ENCODE data around the gene PFAS.
"Not testable (repeated sequence)": the region's sequence is repeated elsewhere in the genome, so short reads cannot be mapped to it uniquely, and the experiment has no call there.

The PFAS gene

DNA sequence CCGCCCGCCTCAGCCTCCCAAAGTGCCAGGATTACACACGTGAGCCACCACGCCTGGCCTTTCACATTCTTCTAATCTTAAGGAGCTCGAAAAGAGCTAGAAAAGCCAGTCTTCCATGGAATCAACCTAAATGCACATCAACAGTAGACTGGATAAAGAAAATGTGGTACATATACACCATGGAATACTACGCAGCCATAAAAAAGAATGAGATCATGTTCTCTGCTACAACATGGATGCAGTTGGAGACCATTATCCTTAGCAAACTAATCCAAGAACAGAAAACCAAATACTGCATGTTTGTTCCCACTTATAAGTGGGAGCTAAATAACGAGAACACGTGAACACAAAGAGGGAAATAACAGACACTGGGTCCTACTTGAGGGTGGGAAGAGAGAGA lies 4.3 kb upstream of the PFAS start:
- Histone ChIP-seq H3K27me3 (ENCODE audit: insufficient read depth, poor library complexity, severe bottlenecking) (no peaks in the 10 kb centered on the region), H3K4me3 (replicated peaks; ENCODE audit: insufficient read depth, low read length) (no peak overlapping the region), H3K27ac (replicated peaks) (no peak overlapping the region)
- no peak for DNase-seq (ENCODE audit: low read depth in 1 of 2, low spot score in 1 of 2)
- no peak for TF ChIP-seq REST (IDR thresholded peaks at IDR 0.05; ENCODE audit: insufficient replicate concordance, low read depth)
- no peak for TF ChIP-seq POLR2AphosphoS5 (IDR thresholded peaks at IDR 0.05; ENCODE audit: low read depth)
- no peak for TF ChIP-seq GABPA (IDR thresholded peaks at IDR 0.05; ENCODE audit: low read depth)

DNA sequence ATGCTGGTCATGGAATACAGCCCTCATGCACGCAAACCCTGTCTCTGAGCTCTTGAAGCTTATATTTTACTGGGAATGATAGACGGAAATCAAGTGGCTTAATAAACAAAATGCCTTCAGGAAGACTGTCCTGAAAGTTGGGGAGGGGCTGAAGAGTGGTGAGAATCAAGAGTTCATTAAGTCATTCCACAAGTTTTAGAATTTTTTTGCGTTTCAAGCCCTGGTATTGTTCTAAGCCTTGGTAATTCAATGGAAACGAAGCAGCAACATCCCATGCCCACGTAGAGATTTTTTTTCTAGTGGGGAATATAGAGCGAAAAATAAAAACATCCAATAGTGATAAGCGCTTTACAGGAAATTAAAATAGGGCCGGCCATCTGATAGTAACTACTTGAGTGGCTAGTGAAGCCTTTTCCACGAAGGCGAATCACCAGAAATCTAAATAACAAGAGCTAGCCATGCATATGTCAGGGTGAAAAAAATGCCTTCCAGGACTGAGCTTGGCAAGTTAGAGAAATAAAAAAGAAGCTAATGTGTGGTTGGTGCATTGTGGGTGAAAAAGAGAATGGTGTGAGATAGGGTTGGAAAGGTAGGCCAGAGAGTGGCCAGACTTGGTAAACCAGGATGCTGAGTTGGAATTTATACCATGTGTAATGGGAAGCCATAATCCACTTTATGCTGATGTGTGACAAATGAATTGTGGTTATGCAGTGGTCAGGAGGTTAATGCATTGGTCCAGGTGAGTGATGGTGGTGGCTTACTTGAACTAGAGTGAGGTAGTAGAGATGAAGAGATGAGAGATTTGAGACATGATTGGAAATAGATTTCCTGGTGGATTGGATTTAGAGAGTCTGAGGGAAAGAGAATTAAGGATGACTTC lies 772 bp downstream of the PFAS start:
- H3K27me3 ChIP-seq (ENCODE audit: insufficient read depth, poor library complexity, severe bottlenecking): no peaks in the 10 kb centered on the region
- H3K27ac ChIP-seq (replicated peaks): peak overlapping the region; percentile 96
- no peak for DNase-seq (ENCODE audit: low read depth in 1 of 2, low spot score in 1 of 2)
- TF ChIP-seq POLR2AphosphoS5 (IDR thresholded peaks at IDR 0.05; ENCODE audit: low read depth) (no peak), SPI1 (IDR thresholded peaks at IDR 0.05; ENCODE audit: borderline replicate concordance, low read depth) (no peak), REST (IDR thresholded peaks at IDR 0.05; ENCODE audit: insufficient replicate concordance, low read depth) (no peak), GABPA (IDR thresholded peaks at IDR 0.05; ENCODE audit: low read depth) (no peak)
- TF ChIP-seq, protein P1, sequence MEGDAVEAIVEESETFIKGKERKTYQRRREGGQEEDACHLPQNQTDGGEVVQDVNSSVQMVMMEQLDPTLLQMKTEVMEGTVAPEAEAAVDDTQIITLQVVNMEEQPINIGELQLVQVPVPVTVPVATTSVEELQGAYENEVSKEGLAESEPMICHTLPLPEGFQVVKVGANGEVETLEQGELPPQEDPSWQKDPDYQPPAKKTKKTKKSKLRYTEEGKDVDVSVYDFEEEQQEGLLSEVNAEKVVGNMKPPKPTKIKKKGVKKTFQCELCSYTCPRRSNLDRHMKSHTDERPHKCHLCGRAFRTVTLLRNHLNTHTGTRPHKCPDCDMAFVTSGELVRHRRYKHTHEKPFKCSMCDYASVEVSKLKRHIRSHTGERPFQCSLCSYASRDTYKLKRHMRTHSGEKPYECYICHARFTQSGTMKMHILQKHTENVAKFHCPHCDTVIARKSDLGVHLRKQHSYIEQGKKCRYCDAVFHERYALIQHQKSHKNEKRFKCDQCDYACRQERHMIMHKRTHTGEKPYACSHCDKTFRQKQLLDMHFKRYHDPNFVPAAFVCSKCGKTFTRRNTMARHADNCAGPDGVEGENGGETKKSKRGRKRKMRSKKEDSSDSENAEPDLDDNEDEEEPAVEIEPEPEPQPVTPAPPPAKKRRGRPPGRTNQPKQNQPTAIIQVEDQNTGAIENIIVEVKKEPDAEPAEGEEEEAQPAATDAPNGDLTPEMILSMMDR (IDR thresholded peaks at IDR 0.05; ENCODE audit: insufficient read depth, low read length): no peak
- peak overlapping the region; percentile 72 for H3K4me3 ChIP-seq (replicated peaks; ENCODE audit: insufficient read depth, low read length)

- H3K27ac ChIP-seq (replicated peaks); DNase-seq (ENCODE audit: low read depth in 1 of 2, low spot score in 1 of 2); H3K4me3 ChIP-seq (replicated peaks; ENCODE audit: insufficient read depth, low read length); H3K27me3 ChIP-seq (ENCODE audit: insufficient read depth, poor library complexity, severe bottlenecking): not testable (repeated sequence)
Measured at GRCh38 chr17:8251411-8251810, 2.3 kb downstream of the PFAS start.

GRCh38 chr17:8253801-8254200 lies 4.7 kb downstream of the PFAS start:
- no peaks in the 10 kb centered on the region for H3K27me3 ChIP-seq (ENCODE audit: insufficient read depth, poor library complexity, severe bottlenecking)
- H3K27ac ChIP-seq (replicated peaks): no peak overlapping the region
- no peak for DNase-seq (ENCODE audit: low read depth in 1 of 2, low spot score in 1 of 2)
- TF ChIP-seq REST (IDR thresholded peaks at IDR 0.05; ENCODE audit: insufficient replicate concordance, low read depth) (no peak), POLR2AphosphoS5 (IDR thresholded peaks at IDR 0.05; ENCODE audit: low read depth) (no peak), GABPA (IDR thresholded peaks at IDR 0.05; ENCODE audit: low read depth) (no peak), SPI1 (IDR thresholded peaks at IDR 0.05; ENCODE audit: borderline replicate concordance, low read depth) (no peak)
- TF ChIP-seq, protein P1 (IDR thresholded peaks at IDR 0.05; ENCODE audit: insufficient read depth, low read length): no peak
- no peak overlapping the region for H3K4me3 ChIP-seq (replicated peaks; ENCODE audit: insufficient read depth, low read length)
